Lung microvascular endothelial cell (primary cell): ENCODE results near the gene APOA1. TPM values are rescaled to one million over a fixed set of nuclear protein-coding genes. Genes with fewer than 3 reads are reported as not detected.

Experiments
- DNase-seq, 2 donors: peaks; one replicate each; pipeline versions ENCODE4 v3.0.0 to v3.0.0-alpha.2; 2010; ENCODE audit warnings: low read depth in 2 of 2
- total RNA-seq: library from RNA; depleted of rRNA; stranded (reverse); fragments of >200 nt; gene quantifications from 2 replicates; pipeline ENCODE4 v1.2.1, GENCODE V29; 2014

Gene APOA1
- total RNA-seq, 1 donor from 2014 or later: under 0.01 TPM

GRCh38 chr11:116791002-116791812 lies 46.2 kb downstream of the APOA1 start:
- DNase-seq: peak; percentile 69 to 77

DNA sequence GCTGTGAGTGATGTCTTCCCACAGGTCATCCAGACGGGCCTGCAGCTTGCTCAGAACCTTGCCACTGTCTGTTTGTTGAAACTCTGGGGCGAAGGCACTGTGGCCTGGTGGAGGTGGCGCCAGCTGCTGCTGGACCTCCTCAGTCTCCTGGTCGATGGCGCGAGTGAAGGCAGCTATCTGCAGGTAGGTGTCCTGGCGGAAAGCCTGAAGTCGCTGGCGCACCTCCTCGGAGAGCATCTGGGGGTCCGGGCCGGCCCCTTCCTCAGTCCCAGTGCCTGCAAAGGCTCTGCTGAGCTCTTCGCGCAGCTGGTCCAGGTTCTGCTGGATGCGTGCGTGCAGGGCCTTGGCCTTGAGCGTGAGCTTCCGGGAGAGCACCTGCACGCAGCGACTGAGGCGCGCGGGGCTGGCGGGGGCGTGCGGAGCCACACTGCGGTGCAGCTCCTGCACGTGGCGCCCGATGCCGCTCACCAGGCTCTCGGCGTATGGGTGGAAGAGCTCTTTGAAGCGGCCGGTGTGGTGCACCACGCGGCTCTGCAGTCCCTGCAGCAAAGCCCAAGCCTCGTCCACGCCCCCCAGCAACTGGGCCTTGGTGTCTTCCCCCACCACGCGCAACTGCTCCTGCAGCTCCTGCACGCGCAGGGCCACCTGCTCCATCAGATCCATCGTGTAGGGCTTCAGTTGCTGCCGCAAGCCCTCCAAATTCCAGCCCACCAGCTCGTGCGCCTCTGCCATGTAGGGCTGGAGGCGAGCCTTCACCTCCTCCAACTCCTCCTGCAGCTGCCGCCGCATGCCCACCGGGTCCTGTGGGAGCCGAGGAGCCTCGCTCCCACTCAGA lies 47.0 kb downstream of the APOA1 start:
- no peak for DNase-seq

DNA sequence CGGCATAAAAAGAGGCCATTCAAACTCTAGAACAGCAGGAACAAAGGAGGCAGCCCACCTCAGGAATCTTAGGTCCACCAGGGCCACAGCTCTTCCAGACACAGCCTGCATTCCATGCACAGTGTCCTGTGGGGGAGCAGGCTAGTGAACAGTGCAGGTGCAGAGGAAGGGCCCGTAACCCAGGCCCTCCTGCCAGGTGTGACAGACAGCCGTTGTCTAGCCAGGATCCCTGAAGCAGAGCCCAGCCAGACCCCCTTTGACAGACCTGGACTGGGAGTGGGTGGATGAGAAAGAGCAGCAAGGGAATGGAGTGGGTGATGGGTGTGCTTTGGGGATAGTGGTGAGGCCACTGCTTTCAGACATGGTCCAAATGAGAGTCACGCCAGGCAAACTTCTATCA lies 48.4 kb downstream of the APOA1 start:
- DNase-seq: no peak

GRCh38 chr11:116788534-116788933 lies 48.9 kb downstream of the APOA1 start:
- DNase-seq: no peak

GRCh38 chr11:116787786-116788486 lies 49.5 kb downstream of the APOA1 start, which contains the start of gene ZPR1:
Gene ZPR1 (minus strand): TSS chr11:116788023. CDS start chr11:116787990, 33 bp downstream.
- peak; percentile 75 for DNase-seq

GRCh38 chr11:116787436-116787785 lies 50.0 kb downstream of the APOA1 start:
- DNase-seq: peak; percentile 8 to 43

DNA sequence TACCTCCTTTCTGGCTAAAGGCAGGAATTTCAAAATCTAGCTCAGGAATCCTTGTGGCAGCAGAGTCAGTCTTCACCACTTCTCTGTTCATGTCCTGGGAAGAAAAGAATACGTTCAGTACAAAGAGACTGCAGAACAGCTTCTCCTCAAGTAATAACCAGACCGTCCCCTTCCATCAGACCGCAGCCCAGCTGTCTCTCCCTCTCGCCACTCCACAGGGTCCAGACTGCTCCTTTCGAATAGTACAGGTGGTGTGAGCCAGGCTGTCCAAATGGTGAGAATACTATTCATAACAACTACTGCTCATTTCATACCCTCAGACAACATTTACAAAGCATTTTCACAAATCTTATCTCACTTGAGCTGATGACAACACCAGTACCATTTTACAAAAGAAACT lies 50.5 kb downstream of the APOA1 start:
- no peak for DNase-seq

DNA sequence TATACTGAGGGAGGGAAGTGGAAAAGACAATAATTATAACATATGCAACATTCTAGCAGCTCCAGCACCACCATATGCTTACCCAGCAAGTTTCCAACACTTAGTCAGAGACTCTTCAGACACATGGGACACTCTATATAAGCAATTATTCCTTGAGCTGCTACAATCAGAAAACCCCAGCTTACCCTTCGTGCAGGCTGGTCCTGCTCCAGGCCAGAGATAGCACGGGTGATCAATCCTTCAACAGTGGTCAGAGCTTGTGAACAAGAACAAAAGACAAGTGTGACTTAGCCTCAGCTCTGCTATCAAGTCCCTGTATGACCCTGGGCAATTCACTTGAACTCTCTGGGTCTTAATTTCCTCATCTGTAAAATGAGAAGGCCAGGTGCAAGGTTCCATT lies 51.1 kb downstream of the APOA1 start:
- DNase-seq: no peak

Other genes with a start within 250 kb of the APOA1 start
- gene BUD13, start 64.6 kb downstream of the APOA1 start, total RNA-seq: 9.6 and 12.5 TPM in 2 replicates
- gene ZPR1, start 49.6 kb downstream of the APOA1 start, total RNA-seq: 13.7 and 18.3 TPM in 2 replicates
- not detected in 2 replicates for gene APOA5, start 45.7 kb downstream of the APOA1 start, total RNA-seq
- gene APOA4, start 14.3 kb downstream of the APOA1 start, total RNA-seq: not detected in 2 replicates
- not detected in 2 replicates for gene APOC3, start 7.7 kb downstream of the APOA1 start, total RNA-seq